ENCODE data around the gene PRPF6. TPM values are rescaled to one million over a fixed set of nuclear protein-coding genes. Genes with fewer than 3 reads are reported as not detected.

PRPF6 gene
- total and polyA plus RNA-seq, 2 of the 13 experiments (the other 11 are each of a cell fraction or from before 2014, with no cell fraction given) = 63.7 to 101 TPM

GRCh38 chr20:64024141-64024990 lies 43.4 kb downstream of the PRPF6 start (continued):
- TF ChIP-seq BCL6 (CRISPR knock-in tag; IDR thresholded peaks at IDR 0.05) (peak; percentile 81), ZNF33A (CRISPR knock-in tag; IDR thresholded peaks at IDR 0.05; ENCODE audit: borderline replicate concordance) (no peak), ZNF761 (CRISPR knock-in tag; conservative IDR thresholded peaks at IDR 0.05) (0 out of 2 replicates have a peak, but pooled peaks have one; percentile 48), ZNF30 (CRISPR knock-in tag; IDR thresholded peaks at IDR 0.05) (no peak), ZBTB14 (CRISPR knock-in tag; IDR thresholded peaks at IDR 0.05) (0 out of 2 replicates have a peak, but pooled peaks have one; percentile 15), ZNF354B (CRISPR knock-in tag; IDR thresholded peaks at IDR 0.05) (0 out of 2 replicates have a peak, but pooled peaks have one; percentile 68), HNF4A (CRISPR knock-in tag; IDR thresholded peaks at IDR 0.05) (peak; percentile 91), RARA (CRISPR knock-in tag; IDR thresholded peaks at IDR 0.05) (peak; percentile 51), ZFP37 (CRISPR knock-in tag; IDR thresholded peaks at IDR 0.05; ENCODE audit: borderline replicate concordance) (no peak), BRD4 (CRISPR knock-in tag; IDR thresholded peaks at IDR 0.05) (peak; percentile 98), RNF2 (conservative IDR thresholded peaks at IDR 0.05; ENCODE audit: low read depth) (peak; percentile 38; the same call in 1 of the 2 replicates), KDM5A (IDR thresholded peaks at IDR 0.05; ENCODE audit: borderline replicate concordance, low read length) (peak; percentile 59; the same call in 1 of the 2 replicates), PBX2 (CRISPR knock-in tag; IDR thresholded peaks at IDR 0.05) (peak; percentile 21), ZBTB3 (CRISPR knock-in tag; IDR thresholded peaks at IDR 0.05; ENCODE audit: borderline replicate concordance, low read depth) (peak; percentile 82; the same call in 1 of the 2 replicates), MEIS1 (CRISPR knock-in tag; IDR thresholded peaks at IDR 0.05; ENCODE audit: borderline replicate concordance) (peak; percentile 53; the same call in 1 of the 2 replicates), ZNF550 (CRISPR knock-in tag; IDR thresholded peaks at IDR 0.05; ENCODE audit: borderline replicate concordance) (0 out of 2 replicates have a peak, but pooled peaks have one; percentile 41), FOXO1 (CRISPR knock-in tag; IDR thresholded peaks at IDR 0.05) (no peak; the same call in none of the 2 replicates), DNMT1 (CRISPR knock-in tag; IDR thresholded peaks at IDR 0.05) (peak; percentile 83; the same call in 1 of the 2 replicates), NRL (CRISPR knock-in tag; IDR thresholded peaks at IDR 0.05; ENCODE audit: borderline replicate concordance) (no peak), BORCS8-MEF2B (CRISPR knock-in tag; IDR thresholded peaks at IDR 0.05) (peak; percentile 94), THAP8 (CRISPR knock-in tag; IDR thresholded peaks at IDR 0.05; ENCODE audit: borderline replicate concordance) (no peak), ZNF24 (IDR thresholded peaks at IDR 0.05) (no peak)
- TF ChIP-seq, protein P1, sequence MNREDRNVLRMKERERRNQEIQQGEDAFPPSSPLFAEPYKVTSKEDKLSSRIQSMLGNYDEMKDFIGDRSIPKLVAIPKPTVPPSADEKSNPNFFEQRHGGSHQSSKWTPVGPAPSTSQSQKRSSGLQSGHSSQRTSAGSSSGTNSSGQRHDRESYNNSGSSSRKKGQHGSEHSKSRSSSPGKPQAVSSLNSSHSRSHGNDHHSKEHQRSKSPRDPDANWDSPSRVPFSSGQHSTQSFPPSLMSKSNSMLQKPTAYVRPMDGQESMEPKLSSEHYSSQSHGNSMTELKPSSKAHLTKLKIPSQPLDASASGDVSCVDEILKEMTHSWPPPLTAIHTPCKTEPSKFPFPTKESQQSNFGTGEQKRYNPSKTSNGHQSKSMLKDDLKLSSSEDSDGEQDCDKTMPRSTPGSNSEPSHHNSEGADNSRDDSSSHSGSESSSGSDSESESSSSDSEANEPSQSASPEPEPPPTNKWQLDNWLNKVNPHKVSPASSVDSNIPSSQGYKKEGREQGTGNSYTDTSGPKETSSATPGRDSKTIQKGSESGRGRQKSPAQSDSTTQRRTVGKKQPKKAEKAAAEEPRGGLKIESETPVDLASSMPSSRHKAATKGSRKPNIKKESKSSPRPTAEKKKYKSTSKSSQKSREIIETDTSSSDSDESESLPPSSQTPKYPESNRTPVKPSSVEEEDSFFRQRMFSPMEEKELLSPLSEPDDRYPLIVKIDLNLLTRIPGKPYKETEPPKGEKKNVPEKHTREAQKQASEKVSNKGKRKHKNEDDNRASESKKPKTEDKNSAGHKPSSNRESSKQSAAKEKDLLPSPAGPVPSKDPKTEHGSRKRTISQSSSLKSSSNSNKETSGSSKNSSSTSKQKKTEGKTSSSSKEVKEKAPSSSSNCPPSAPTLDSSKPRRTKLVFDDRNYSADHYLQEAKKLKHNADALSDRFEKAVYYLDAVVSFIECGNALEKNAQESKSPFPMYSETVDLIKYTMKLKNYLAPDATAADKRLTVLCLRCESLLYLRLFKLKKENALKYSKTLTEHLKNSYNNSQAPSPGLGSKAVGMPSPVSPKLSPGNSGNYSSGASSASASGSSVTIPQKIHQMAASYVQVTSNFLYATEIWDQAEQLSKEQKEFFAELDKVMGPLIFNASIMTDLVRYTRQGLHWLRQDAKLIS (CRISPR knock-in tag; IDR thresholded peaks at IDR 0.05) = peak; percentile 36

Data from HepG2 (cell line).